Esophagus (tissue), 2 donors: ENCODE measurements around the gene SH2D1B. TPM values are rescaled to one million over a fixed set of nuclear protein-coding genes. Genes with fewer than 3 reads are reported as not detected.

Source experiments
- H3K27ac ChIP-seq, 2 donors: one replicate each; pipeline ENCODE4 v1.5.1; 2013; ENCODE audit warnings: low read depth in 2 of 2, mild to moderate bottlenecking in 2 of 2, inconsistent platforms in 1 of 2, low read length in 1 of 2, moderate library complexity in 1 of 2
- H3K27me3 ChIP-seq, 2 donors: one replicate each; pipeline ENCODE4 v1.6.1; 2013; ENCODE audit warnings: low read length in 2 of 2, control low read depth in 1 of 2, mild to moderate bottlenecking in 1 of 2; ENCODE audit not compliant: insufficient read depth in 2 of 2, control insufficient read depth in 1 of 2
- H3K36me3 ChIP-seq, 2 donors: one replicate each; pipeline ENCODE4 v1.6.1; 2013; ENCODE audit warnings: low read length in 1 of 2; ENCODE audit not compliant: control insufficient read depth in 2 of 2, insufficient read depth in 2 of 2
- H3K4me1 ChIP-seq, 2 donors: one replicate each; pipeline ENCODE4 v1.6.1; 2013; ENCODE audit warnings: low read length in 1 of 2; ENCODE audit not compliant: control insufficient read depth in 2 of 2, insufficient read depth in 2 of 2
- H3K4me3 ChIP-seq, 2 donors: one replicate each; pipeline ENCODE4 v1.5.1; 2013; ENCODE audit warnings: low read length in 2 of 2, mild to moderate bottlenecking in 2 of 2, low read depth in 1 of 2, moderate library complexity in 1 of 2
- H3K9me3 ChIP-seq, 2 donors: one replicate each; pipeline ENCODE4 v1.6.1; 2013; ENCODE audit warnings: mild to moderate bottlenecking in 2 of 2, low read depth in 1 of 2, low read length in 1 of 2, moderate library complexity in 1 of 2; ENCODE audit not compliant: control insufficient read depth in 2 of 2, insufficient read depth in 1 of 2
- WGBS, 2 donors: extraction: QIAGEN DNeasy Blood & Tissue Kit; methylation state at CpG; one replicate each; pipeline ENCODE4 v1.1.7; 2013; 5-methylcytosine and 5-hydroxymethylcytosine counted together
- polyA plus RNA-seq, 2 donors: library from polyadenylated mRNA; stranded (reverse); fragments of 200-250 nt; gene quantifications; one replicate each; pipeline ENCODE4 v1.2.3, GENCODE V29; 2013
- donor health status: healthy with polysubstance abuse.
- donor health status: Bipolar disorder and iron deficiency.

SH2D1B gene
- polyA plus RNA-seq, 2 donors: 1.2 to 1.3 TPM

- Histone ChIP-seq H3K27me3 (no peaks in the 10 kb centered on the region), H3K36me3 (no peaks in the 10 kb centered on the region), H3K9me3 (no peaks in the 10 kb centered on the region), H3K4me3 (no peak overlapping the region), H3K27ac (no peak overlapping the region), H3K4me1 (no peaks in the 10 kb centered on the region)
- 60 to 68% methylated on average over 5 of the region's 5 CpGs for WGBS, 2 donors
Measured at GRCh38 chr1:162404550-162405160, 7.3 kb downstream of the SH2D1B start.

GRCh38 chr1:162400790-162401355, 11.1 kb downstream of the SH2D1B start:
- WGBS, 2 donors: 87 to 89% methylated on average over 10 of the region's 10 CpGs
- Histone ChIP-seq H3K9me3 (no peaks in the 10 kb centered on the region), H3K4me3 (no peak overlapping the region), H3K27me3 (no peaks in the 10 kb centered on the region), H3K27ac (no peak overlapping the region), H3K4me1 (no peaks in the 10 kb centered on the region), H3K36me3 (no peaks in the 10 kb centered on the region)

GRCh38 chr1:162398999-162399580, 12.8 kb downstream of the SH2D1B start:
- Histone ChIP-seq H3K27ac (no peak overlapping the region), H3K36me3 (no peaks in the 10 kb centered on the region), H3K9me3 (no peaks in the 10 kb centered on the region), H3K27me3 (no peaks in the 10 kb centered on the region), H3K4me1 (no peaks in the 10 kb centered on the region), H3K4me3 (no peak overlapping the region)
- WGBS, 2 donors: 81 to 85% methylated on average over 8 of the region's 8 CpGs

GRCh38 chr1:162397943-162398560, 13.9 kb downstream of the SH2D1B start:
- 63 to 64% methylated on average over 3 of the region's 3 CpGs for WGBS, 2 donors
- H3K4me3 ChIP-seq: no peak overlapping the region
- no peaks in the 10 kb centered on the region for H3K4me1 ChIP-seq
- no peak overlapping the region for H3K27ac ChIP-seq
- no peaks in the 10 kb centered on the region for H3K36me3 ChIP-seq
- H3K9me3 ChIP-seq: no peaks in the 10 kb centered on the region
- no peaks in the 10 kb centered on the region for H3K27me3 ChIP-seq

GRCh38 chr1:162397039-162397448, 14.9 kb downstream of the SH2D1B start:
- Histone ChIP-seq H3K9me3 (no peaks in the 10 kb centered on the region), H3K27ac (no peak overlapping the region), H3K4me1 (no peaks in the 10 kb centered on the region), H3K4me3 (no peak overlapping the region), H3K27me3 (no peaks in the 10 kb centered on the region), H3K36me3 (no peaks in the 10 kb centered on the region)
- 87 to 94% methylated on average over 3 of the region's 3 CpGs for WGBS, 2 donors

- no peaks in the 10 kb centered on the region for H3K4me1 ChIP-seq
- H3K9me3 ChIP-seq: no peaks in the 10 kb centered on the region
- no peak overlapping the region for H3K4me3 ChIP-seq
- no peak overlapping the region for H3K27ac ChIP-seq
- no peaks in the 10 kb centered on the region for H3K27me3 ChIP-seq
- no peaks in the 10 kb centered on the region for H3K36me3 ChIP-seq
- 82 to 83% methylated on average over 3 of the region's 3 CpGs for WGBS, 2 donors
Measured at GRCh38 chr1:162396201-162396906, 15.6 kb downstream of the SH2D1B start.

GRCh38 chr1:162391790-162392563, 20.0 kb downstream of the SH2D1B start:
- H3K4me3 ChIP-seq: no peak overlapping the region
- H3K27ac ChIP-seq: peak overlapping the region; percentile 9 to 22
- WGBS, 2 donors: 30 to 40% methylated on average over 4 of the region's 4 CpGs
- no peaks in the 10 kb centered on the region for H3K36me3 ChIP-seq
- no peaks in the 10 kb centered on the region for H3K27me3 ChIP-seq
- peaks cover 0 to 11% of the 10 kb centered on the region in 2 donors for H3K4me1 ChIP-seq
- H3K9me3 ChIP-seq: no peaks in the 10 kb centered on the region

GRCh38 chr1:162390396-162391185, 21.3 kb downstream of the SH2D1B start:
- H3K4me1 ChIP-seq: peaks cover 0 to 11% of the 10 kb centered on the region in 2 donors
- no peak overlapping the region for H3K4me3 ChIP-seq
- peak overlapping the region in 1 of 2 donors; percentile 73 for H3K27ac ChIP-seq
- H3K27me3 ChIP-seq: no peaks in the 10 kb centered on the region
- WGBS, 2 donors: 68 to 74% methylated on average over 15 of the region's 15 CpGs
- no peaks in the 10 kb centered on the region for H3K36me3 ChIP-seq
- H3K9me3 ChIP-seq: no peaks in the 10 kb centered on the region
